Measurements from ENCODE around the gene NNAT. TPM values are rescaled to one million over a fixed set of nuclear protein-coding genes. Genes with fewer than 3 reads are reported as not detected.

NNAT gene
- total and polyA plus RNA-seq, 2 donors (not counting 1 experiment from before 2014, with no cell fraction given) = not detected

- CTCF ChIA-PET = no interaction called here
- H2AFZ ChIP-seq (ENCODE audit: insufficient read depth, low read depth, low read length, poor library complexity, severe bottlenecking) = no peak overlapping the region
- intact Hi-C loops (cut with micrococcal nuclease) = no loop called here
- H3K27ac ChIP-seq (ENCODE audit: low read length in 2 of 2) = no peak overlapping the region
- 90% methylated on average over 2 of the region's 2 CpGs for WGBS (ENCODE audit: insufficient coverage)
- Mint-ChIP-seq H3K4me1 (no peaks in the 10 kb centered on the region), H3K27me3 (no peaks in the 10 kb centered on the region), H3K4me3 (no peak overlapping the region), H3K9me3 (ENCODE audit: insufficient read depth) (no peaks in the 10 kb centered on the region), H3K27ac (no peak overlapping the region)
- H3K4me3 ChIP-seq (ENCODE audit: control extremely low read depth in 1 of 5, extremely low read depth in 1 of 5, insufficient read depth in 1 of 5, low read depth in 2 of 5, low read length in 4 of 5) = no peak overlapping the region
- TF ChIP-seq EZH2 (IDR thresholded peaks at IDR 0.05; ENCODE audit: borderline replicate concordance, insufficient read depth, low read depth, low read length, poor library complexity, severe bottlenecking) (no peak), CTCF (IDR thresholded peaks at IDR 0.05) (no peak)
- POLR2A ChIA-PET = no interaction called here
- no peaks in the 10 kb centered on the region for H3K27me3 ChIP-seq (replicated peaks in 1 of 4; ENCODE audit: control extremely low read depth in 1 of 4, control insufficient read depth in 3 of 4, insufficient read depth in 4 of 4, low read length in 3 of 4)
- no peak overlapping the region for H3K9ac ChIP-seq (ENCODE audit: low read length)
- peaks cover 8 to 13% of the 10 kb centered on the region in 2 donors for H3K4me1 ChIP-seq (ENCODE audit: control insufficient read depth in 2 of 2, insufficient read depth in 2 of 2, low read length in 2 of 2)
- H3K9me3 ChIP-seq (ENCODE audit: control extremely low read depth in 1 of 3, control insufficient read depth in 2 of 3, insufficient read depth in 1 of 3, low read length in 2 of 3) = no peaks in the 10 kb centered on the region
- no peaks in the 10 kb centered on the region for H3K36me3 ChIP-seq (replicated peaks in 1 of 2; ENCODE audit: control extremely low read depth in 1 of 2, control insufficient read depth in 1 of 2, extremely low read depth in 1 of 2, insufficient read depth in 2 of 2, low read length in 1 of 2)
- H3K79me2 ChIP-seq (ENCODE audit: control insufficient read depth, insufficient read depth, low read length) = peaks cover 4% of the 10 kb centered on the region
- no peak overlapping the region for H3K4me2 ChIP-seq (replicated peaks; ENCODE audit: low read depth, low read length, poor library complexity, severe bottlenecking)
- H4K20me1 ChIP-seq (ENCODE audit: control insufficient read depth, insufficient read depth, low read length, poor library complexity, severe bottlenecking) = peaks cover 19% of the 10 kb centered on the region
- DNase-seq (no peak), ATAC-seq (ENCODE audit: low read depth) (no peak)
Measured at GRCh38 chr20:37502654-37503053, 18.4 kb upstream of the NNAT start.

GRCh38 chr20:37503256-37503927 is 17.7 kb upstream of the NNAT start:
- TF ChIP-seq EZH2 (IDR thresholded peaks at IDR 0.05; ENCODE audit: borderline replicate concordance, insufficient read depth, low read depth, low read length, poor library complexity, severe bottlenecking) (no peak), CTCF (IDR thresholded peaks at IDR 0.05) (no peak)
- ChIA-PET CTCF (no interaction called here), POLR2A (no interaction called here)
- Mint-ChIP-seq H3K4me3 (no peak overlapping the region), H3K27me3 (no peaks in the 10 kb centered on the region), H3K4me1 (no peaks in the 10 kb centered on the region), H3K9me3 (ENCODE audit: insufficient read depth) (no peaks in the 10 kb centered on the region), H3K27ac (no peak overlapping the region)
- Histone ChIP-seq H3K9me3 (ENCODE audit: control extremely low read depth in 1 of 3, control insufficient read depth in 2 of 3, insufficient read depth in 1 of 3, low read length in 2 of 3) (no peaks in the 10 kb centered on the region), H3K27ac (ENCODE audit: low read length in 2 of 2) (no peak overlapping the region), H3K4me1 (ENCODE audit: control insufficient read depth in 2 of 2, insufficient read depth in 2 of 2, low read length in 2 of 2) (peaks cover 14 to 17% of the 10 kb centered on the region in 2 donors), H3K79me2 (ENCODE audit: control insufficient read depth, insufficient read depth, low read length) (peaks cover 4% of the 10 kb centered on the region), H3K4me2 (replicated peaks; ENCODE audit: low read depth, low read length, poor library complexity, severe bottlenecking) (no peak overlapping the region), H3K27me3 (replicated peaks in 1 of 4; ENCODE audit: control extremely low read depth in 1 of 4, control insufficient read depth in 3 of 4, insufficient read depth in 4 of 4, low read length in 3 of 4) (no peaks in the 10 kb centered on the region), H3K4me3 (ENCODE audit: control extremely low read depth in 1 of 5, extremely low read depth in 1 of 5, insufficient read depth in 1 of 5, low read depth in 2 of 5, low read length in 4 of 5) (no peak overlapping the region), H2AFZ (ENCODE audit: insufficient read depth, low read depth, low read length, poor library complexity, severe bottlenecking) (no peak overlapping the region), H3K36me3 (replicated peaks in 1 of 2; ENCODE audit: control extremely low read depth in 1 of 2, control insufficient read depth in 1 of 2, extremely low read depth in 1 of 2, insufficient read depth in 2 of 2, low read length in 1 of 2) (peaks cover 0 to 7% of the 10 kb centered on the region in 2 experiments), H3K9ac (ENCODE audit: low read length) (no peak overlapping the region), H4K20me1 (ENCODE audit: control insufficient read depth, insufficient read depth, low read length, poor library complexity, severe bottlenecking) (peaks cover 21% of the 10 kb centered on the region)
- 97% methylated on average over 3 of the region's 3 CpGs for WGBS (ENCODE audit: insufficient coverage)
- intact Hi-C loops (cut with micrococcal nuclease) = no loop called here
- ATAC-seq (ENCODE audit: low read depth) (no peak), DNase-seq (no peak)

Data from B cell (primary cell).